ENCODE measurements around the gene CTU2.

DNA sequence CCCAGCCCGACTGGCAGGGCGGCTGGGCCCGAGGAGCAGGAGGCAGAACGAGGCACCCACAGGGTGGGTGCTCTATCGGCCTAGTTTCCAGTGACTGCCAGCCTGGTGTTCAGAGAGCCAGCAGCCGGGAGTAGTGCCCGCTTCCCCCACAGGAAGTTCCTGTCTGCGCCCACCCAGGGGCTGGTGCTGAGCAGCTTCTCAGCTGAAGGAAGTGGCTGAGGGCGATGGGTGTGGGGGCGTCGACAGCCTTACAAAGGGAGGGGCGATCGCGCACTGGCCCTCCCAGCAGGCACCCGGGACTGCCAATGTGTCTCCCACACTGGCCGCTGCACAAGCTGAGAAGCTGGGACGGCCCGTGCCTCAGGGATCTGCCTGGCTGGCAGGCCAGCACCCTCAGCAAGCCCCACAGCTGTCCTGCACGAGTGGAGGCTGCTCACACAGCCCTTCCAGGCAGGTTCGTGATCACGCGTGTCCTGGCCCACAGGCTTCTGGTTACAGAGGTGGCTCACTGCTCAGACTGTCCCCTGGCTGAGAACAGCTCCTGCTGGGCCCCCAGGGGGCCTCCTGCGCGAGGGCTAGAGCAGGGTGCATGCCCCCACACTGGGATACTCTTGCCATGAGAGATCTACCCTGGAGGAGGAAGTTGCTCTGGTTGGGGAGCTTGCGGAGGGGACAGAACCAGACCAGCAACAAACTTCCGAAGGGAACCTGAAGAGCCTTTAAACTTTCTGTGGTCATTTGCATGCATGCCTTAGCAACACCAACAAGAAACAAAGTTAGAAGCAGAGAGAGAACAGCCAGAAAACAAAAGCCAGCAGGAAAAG, 2.6 kb upstream of the CTU2 start:
- TF ChIP-seq, protein P1, sequence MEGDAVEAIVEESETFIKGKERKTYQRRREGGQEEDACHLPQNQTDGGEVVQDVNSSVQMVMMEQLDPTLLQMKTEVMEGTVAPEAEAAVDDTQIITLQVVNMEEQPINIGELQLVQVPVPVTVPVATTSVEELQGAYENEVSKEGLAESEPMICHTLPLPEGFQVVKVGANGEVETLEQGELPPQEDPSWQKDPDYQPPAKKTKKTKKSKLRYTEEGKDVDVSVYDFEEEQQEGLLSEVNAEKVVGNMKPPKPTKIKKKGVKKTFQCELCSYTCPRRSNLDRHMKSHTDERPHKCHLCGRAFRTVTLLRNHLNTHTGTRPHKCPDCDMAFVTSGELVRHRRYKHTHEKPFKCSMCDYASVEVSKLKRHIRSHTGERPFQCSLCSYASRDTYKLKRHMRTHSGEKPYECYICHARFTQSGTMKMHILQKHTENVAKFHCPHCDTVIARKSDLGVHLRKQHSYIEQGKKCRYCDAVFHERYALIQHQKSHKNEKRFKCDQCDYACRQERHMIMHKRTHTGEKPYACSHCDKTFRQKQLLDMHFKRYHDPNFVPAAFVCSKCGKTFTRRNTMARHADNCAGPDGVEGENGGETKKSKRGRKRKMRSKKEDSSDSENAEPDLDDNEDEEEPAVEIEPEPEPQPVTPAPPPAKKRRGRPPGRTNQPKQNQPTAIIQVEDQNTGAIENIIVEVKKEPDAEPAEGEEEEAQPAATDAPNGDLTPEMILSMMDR (IDR thresholded peaks at IDR 0.05), result no peak
- peak in 1 of 3 donors; percentile 36 for TF ChIP-seq POLR2A (IDR thresholded peaks at IDR 0.05)
